OCI-LY1 (cell line): Measurements from ENCODE around the gene TBL3.
A peak's percentile ranks its signal among the peaks of the same experiment; 100 is the strongest.

ENCODE experiments used
- H2AFZ ChIP-seq: fragments of 200-600 bp; sonication (generic), shearing (Covaris generic); 2 replicates; pipeline ENCODE4 v1.6.0; 2014; ENCODE audit warnings: antibody characterized with exemption, mild to moderate bottlenecking, low read length
- H3F3A ChIP-seq: fragments of 200-600 bp; sonication (generic), shearing (Covaris generic); 2 replicates; pipeline ENCODE4 v1.6.0; 2014; ENCODE audit warnings: mild to moderate bottlenecking, antibody characterized with exemption, low read length, moderate library complexity; ENCODE audit not compliant: insufficient read depth
- H3K27ac ChIP-seq: fragments of 200-600 bp; sonication (generic); 2 replicates; pipeline ENCODE4 v1.5.1; 2014; ENCODE audit warnings: low read length, mixed run types, mild to moderate bottlenecking, low read depth; ENCODE audit not compliant: poor library complexity, severe bottlenecking
- H3K27me3 ChIP-seq: fragments of 200-600 bp; sonication (generic); 2 replicates; pipeline ENCODE4 v1.6.0; 2014; ENCODE audit warnings: antibody characterized with exemption, mild to moderate bottlenecking, low read length, moderate library complexity; ENCODE audit not compliant: insufficient read depth
- H3K36me3 ChIP-seq: fragments of 200-600 bp; sonication (generic); 2 replicates; pipeline ENCODE4 v1.6.1; 2014; ENCODE audit warnings: mild to moderate bottlenecking, antibody characterized with exemption, low read length, moderate library complexity, mixed read lengths; ENCODE audit not compliant: insufficient read depth
- H3K4me1 ChIP-seq: fragments of 200-600 bp; sonication (generic); 2 replicates; pipeline ENCODE4 v1.5.1; 2014; ENCODE audit warnings: mild to moderate bottlenecking, low read length, moderate library complexity; ENCODE audit not compliant: insufficient read depth, severe bottlenecking
- H3K4me2 ChIP-seq: fragments of 200-600 bp; sonication (generic), shearing (Covaris generic); 2 replicates; pipeline ENCODE4 v1.6.1; 2014; ENCODE audit warnings: low read length
- H3K4me3 ChIP-seq: fragments of 200-600 bp; sonication (generic); 2 replicates; pipeline ENCODE4 v1.5.1; 2014; ENCODE audit warnings: low read length, low read depth, mild to moderate bottlenecking, mixed read lengths; ENCODE audit not compliant: poor library complexity, severe bottlenecking
- H3K79me2 ChIP-seq: fragments of 200-600 bp; shearing (Covaris generic); 2 replicates; pipeline ENCODE4 v1.6.1; 2016; ENCODE audit warnings: mixed run types, low read length, mixed read lengths; ENCODE audit not compliant: insufficient read depth
- H3K9ac ChIP-seq: fragments of 200-600 bp; sonication (generic), shearing (Covaris generic); 2 replicates; pipeline ENCODE4 v1.6.1; 2014; ENCODE audit warnings: mild to moderate bottlenecking, low read length, mixed read lengths
- H3K9me2 ChIP-seq: fragments of 200-600 bp; sonication (generic), shearing (Covaris generic); 2 replicates; pipeline ENCODE4 v1.6.1; 2014; ENCODE audit warnings: low read depth, mild to moderate bottlenecking, low read length, mixed read lengths
- H3K9me3 ChIP-seq: fragments of 200-600 bp; shearing (Covaris generic); 2 replicates; pipeline ENCODE4 v1.6.1; 2014; ENCODE audit warnings: low read length, mixed read lengths
- H4K20me1 ChIP-seq: fragments of 200-600 bp; sonication (generic), shearing (Covaris generic); 2 replicates; pipeline ENCODE4 v1.6.0; 2016; ENCODE audit warnings: mild to moderate bottlenecking, low read length; ENCODE audit not compliant: insufficient read depth
- EZH2 ChIP-seq: fragments of 200-600 bp; sonication (generic), shearing (Covaris generic); IDR thresholded peaks from 2 replicates; pipeline ENCODE4 v1.8.0; 2017; ENCODE audit warnings: borderline replicate concordance, mixed run types, mild to moderate bottlenecking, antibody characterized with exemption, low read length, moderate library complexity, mixed read lengths
- TF ChIP-seq, protein P1 (sequence below): fragments of 200-600 bp; sonication (generic), shearing (Covaris generic); IDR thresholded peaks from 2 replicates; pipeline ENCODE4 v1.5.1; 2017; ENCODE audit warnings: mild to moderate bottlenecking, antibody characterized with exemption, low read length, moderate library complexity, mixed read lengths

The TBL3 gene

DNA sequence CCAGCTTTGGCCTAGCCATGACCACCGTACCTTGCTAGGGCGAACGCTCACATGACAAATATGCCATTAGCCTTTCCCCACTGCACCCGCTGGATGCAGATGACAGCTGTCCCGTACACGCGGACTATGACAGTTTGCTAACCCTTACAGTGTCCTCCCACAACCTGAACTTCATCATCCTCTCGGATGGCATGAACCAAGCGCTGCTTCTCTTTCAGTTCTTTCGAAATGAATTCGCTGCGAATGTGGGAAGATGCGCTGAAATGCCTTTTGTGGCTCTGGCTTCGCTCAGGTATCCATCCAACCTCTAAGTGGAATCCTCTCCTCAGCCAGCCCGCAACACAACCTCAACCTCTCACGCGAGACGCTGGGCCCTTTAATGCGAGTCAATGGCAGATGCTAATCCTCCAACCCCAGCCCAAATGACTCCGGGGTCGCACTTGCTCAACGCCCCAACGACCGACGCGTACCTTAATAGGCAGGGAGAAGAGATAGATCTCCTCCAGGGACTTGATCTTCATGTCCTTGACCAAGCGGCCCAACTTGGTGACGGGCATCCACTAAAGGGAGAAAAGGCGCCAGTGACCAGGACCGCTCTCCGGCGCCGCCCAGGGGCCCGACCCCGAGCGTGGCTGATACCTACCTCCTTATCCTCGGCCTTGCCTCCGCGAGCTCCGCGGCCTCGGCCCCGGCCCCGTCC is 7.9 kb upstream of the TBL3 start:
- H3K9me2 ChIP-seq: no peaks in the 10 kb centered on the region
- H3K79me2 ChIP-seq: peaks cover 21% of the 10 kb centered on the region
- H3F3A ChIP-seq: peaks cover 16% of the 10 kb centered on the region
- H2AFZ ChIP-seq: no peak overlapping the region
- H3K9me3 ChIP-seq: no peaks in the 10 kb centered on the region
- peak overlapping the region; percentile 99 for H3K9ac ChIP-seq
- H3K4me3 ChIP-seq: peak overlapping the region; percentile 97
- H3K4me1 ChIP-seq: peaks cover 45% of the 10 kb centered on the region
- peaks cover 35% of the 10 kb centered on the region for H3K36me3 ChIP-seq
- no peak for TF ChIP-seq EZH2
- TF ChIP-seq, protein P1, sequence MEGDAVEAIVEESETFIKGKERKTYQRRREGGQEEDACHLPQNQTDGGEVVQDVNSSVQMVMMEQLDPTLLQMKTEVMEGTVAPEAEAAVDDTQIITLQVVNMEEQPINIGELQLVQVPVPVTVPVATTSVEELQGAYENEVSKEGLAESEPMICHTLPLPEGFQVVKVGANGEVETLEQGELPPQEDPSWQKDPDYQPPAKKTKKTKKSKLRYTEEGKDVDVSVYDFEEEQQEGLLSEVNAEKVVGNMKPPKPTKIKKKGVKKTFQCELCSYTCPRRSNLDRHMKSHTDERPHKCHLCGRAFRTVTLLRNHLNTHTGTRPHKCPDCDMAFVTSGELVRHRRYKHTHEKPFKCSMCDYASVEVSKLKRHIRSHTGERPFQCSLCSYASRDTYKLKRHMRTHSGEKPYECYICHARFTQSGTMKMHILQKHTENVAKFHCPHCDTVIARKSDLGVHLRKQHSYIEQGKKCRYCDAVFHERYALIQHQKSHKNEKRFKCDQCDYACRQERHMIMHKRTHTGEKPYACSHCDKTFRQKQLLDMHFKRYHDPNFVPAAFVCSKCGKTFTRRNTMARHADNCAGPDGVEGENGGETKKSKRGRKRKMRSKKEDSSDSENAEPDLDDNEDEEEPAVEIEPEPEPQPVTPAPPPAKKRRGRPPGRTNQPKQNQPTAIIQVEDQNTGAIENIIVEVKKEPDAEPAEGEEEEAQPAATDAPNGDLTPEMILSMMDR: peak; percentile 29
- H3K4me2 ChIP-seq: peak overlapping the region; percentile 97
- peak overlapping the region; percentile 84 for H3K27ac ChIP-seq
- H4K20me1 ChIP-seq: no peaks in the 10 kb centered on the region
- no peaks in the 10 kb centered on the region for H3K27me3 ChIP-seq

DNA sequence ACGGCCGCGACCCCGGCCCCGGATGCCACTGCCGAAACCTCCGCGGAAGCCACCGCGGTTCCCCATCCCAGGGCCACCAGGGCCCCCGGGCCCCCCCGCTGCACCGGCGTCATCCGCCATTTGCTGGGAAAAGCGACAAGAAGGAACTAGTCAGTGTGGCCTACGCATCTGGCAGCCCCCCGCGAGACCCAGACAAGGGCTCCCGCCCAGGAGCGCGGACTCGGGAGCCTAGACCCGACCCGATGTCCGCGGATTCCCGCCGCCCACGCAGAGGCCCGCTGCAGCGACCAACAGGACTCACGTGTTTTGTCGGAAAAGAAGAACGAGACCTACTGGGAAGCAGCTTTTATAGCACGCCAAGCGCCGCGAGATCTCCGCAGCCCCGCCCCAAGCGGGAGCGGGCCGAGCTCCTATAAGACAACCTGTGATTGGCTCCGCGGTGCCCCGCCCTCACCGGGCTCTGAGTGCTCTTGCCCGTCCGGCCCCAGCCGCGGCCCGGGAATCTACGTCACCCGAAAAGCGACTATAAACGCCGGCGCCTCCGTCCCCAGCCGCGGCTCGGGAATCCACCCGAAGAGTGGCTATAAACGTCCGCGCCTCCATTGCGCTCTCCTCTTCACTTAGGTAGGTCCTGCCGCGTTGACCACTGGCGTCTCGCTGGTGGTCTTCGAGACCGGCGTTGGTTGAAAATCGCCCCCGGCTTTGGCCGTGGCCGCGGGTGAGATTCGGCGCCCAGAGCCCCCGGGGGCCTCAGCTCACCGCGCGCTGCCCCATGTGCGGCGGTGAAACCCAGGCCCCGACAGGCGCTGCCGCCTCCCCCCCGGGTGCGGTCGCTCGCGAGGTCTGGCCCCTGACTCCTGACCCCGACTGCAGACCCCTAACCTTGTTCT is 7.1 kb upstream of the TBL3 start, which contains the start of gene RPS2:
RPS2 (minus strand) TSS at position 321 of the 890 bp plus-strand sequence; CDS start at position 120, 201 bp downstream.
- Histone ChIP-seq H3K79me2 (peaks cover 21% of the 10 kb centered on the region), H3K27me3 (no peaks in the 10 kb centered on the region), H3K9ac (peak within 1 kb of the TSS; percentile 99), H3K36me3 (peaks cover 35% of the 10 kb centered on the region), H3K4me3 (peak within 1 kb of the TSS; percentile 97), H3F3A (peaks cover 16% of the 10 kb centered on the region), H2AFZ (no peak within 1 kb of the TSS), H3K9me2 (no peaks in the 10 kb centered on the region), H3K9me3 (no peaks in the 10 kb centered on the region), H3K4me2 (peak within 1 kb of the TSS; percentile 97), H3K4me1 (peaks cover 42% of the 10 kb centered on the region), H4K20me1 (no peaks in the 10 kb centered on the region), H3K27ac (peak within 1 kb of the TSS; percentile 84)
- no peak for TF ChIP-seq EZH2
- TF ChIP-seq, protein P1: no peak; the same call in 1 of the 2 replicates

DNA sequence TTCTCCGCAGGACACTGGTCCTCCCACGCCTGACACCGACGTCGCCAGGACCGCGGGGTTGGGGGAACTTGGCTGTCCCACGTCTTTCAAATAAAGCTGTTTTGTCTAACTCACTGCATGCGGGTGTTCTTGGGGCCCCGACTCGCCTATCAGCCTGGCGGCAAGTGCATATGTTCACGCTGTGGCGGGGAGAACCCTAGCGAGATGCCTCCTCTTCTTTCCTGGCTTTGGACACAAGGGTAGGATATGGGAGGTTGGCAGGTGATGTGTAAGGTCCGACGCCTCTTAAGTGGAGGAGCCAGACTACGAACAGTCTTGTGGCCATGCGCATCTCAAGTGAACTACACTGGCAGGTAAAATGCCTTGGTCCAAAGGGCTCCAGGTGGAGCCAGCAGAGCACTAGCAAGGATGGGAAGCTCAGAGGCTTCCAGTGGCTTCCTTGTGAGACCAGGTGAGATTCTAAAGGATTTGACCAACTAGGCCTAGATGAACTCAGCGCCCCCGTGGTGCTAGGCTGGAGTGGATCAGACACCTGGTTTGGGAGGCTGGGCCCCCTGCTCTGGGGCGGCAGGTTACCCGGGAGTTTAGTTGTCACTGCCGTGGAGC is 6.4 kb upstream of the TBL3 start:
- Histone ChIP-seq H4K20me1 (no peaks in the 10 kb centered on the region), H2AFZ (no peak overlapping the region), H3K4me2 (peak overlapping the region; percentile 72), H3K79me2 (peaks cover 21% of the 10 kb centered on the region), H3K27me3 (no peaks in the 10 kb centered on the region), H3K9me3 (no peaks in the 10 kb centered on the region), H3K9ac (peak overlapping the region; percentile 88), H3K27ac (peak overlapping the region; percentile 18), H3K4me3 (peak overlapping the region; percentile 97), H3K36me3 (peaks cover 35% of the 10 kb centered on the region), H3F3A (peaks cover 16% of the 10 kb centered on the region), H3K4me1 (peaks cover 43% of the 10 kb centered on the region), H3K9me2 (no peaks in the 10 kb centered on the region)
- TF ChIP-seq, protein P1: no peak
- no peak for TF ChIP-seq EZH2
